ENCODE results near the gene ZNF316.

ZNF316 gene

DNA sequence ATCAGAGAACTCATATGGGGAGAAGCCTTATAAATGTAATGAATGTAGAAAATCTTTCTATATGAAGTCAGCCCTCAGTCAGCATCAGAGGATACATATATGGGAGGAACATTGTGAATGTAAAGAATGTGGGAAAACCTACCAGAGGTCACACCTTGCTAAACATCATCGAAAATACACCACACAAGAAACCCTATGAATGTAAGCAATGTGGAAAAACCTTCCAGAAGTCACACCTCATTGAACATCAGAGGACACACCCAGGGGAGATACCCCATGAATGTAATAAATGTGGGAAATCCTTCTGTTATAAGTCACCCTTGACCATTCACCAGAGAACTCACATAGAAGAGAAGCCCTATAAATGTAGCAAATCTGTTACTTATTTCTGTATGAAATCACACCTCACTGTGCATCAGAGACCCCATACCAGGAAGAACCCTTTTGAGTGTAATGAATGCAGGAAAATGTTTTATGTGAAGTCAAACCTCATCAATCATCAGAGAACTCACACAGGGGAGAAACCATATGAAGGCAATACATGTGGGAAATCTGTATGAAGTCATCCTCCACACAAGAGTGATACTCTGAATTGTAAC is 38.8 kb downstream of the ZNF316 start:
- no peak for DNase-seq (ENCODE audit: extremely low spot score)
- ChIA-PET CTCF (no interaction called here), POLR2A (no interaction called here)

GRCh38 chr7:6680146-6680545 is 43.0 kb downstream of the ZNF316 start:
- ChIA-PET CTCF (interaction anchor here (1.0 kb wide), 1 partner anchor 14 kb away, joined by 3 read pairs; no protein-coding TSS in a partner anchor), POLR2A (no interaction called here)
- TF ChIP-seq CTCF (IDR thresholded peaks at IDR 0.05; ENCODE audit: control extremely low read depth, extremely low read depth, low read depth, missing control alignments), result no peak

More for the DNA sequence above, 38.8 kb downstream of the ZNF316 start:
- no peak for TF ChIP-seq CTCF (IDR thresholded peaks at IDR 0.05; ENCODE audit: control extremely low read depth, extremely low read depth, low read depth, missing control alignments)

DNA sequence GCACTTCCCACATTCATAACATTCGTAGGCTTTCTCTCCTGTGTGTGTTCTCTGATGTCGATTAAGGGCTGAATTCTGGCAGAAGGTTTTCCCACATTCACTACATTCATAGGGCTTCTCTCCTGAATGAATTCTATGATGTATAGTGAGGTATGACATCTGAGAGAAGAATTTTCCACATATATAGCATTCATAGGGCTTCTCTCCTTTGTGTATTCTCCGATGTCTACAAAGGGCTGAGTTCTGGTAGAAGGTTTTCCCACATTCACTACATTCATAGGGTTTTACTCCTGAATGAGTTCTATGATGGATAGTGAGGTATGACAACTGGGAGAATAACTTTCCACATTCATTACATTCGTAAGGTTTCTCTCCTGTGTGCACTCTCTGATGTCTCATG is 54.0 kb downstream of the ZNF316 start:
- DNase-seq (ENCODE audit: extremely low spot score), result no peak
- CTCF ChIA-PET, result no interaction called here
- no peak for TF ChIP-seq CTCF (IDR thresholded peaks at IDR 0.05; ENCODE audit: control extremely low read depth, extremely low read depth, low read depth, missing control alignments)
- POLR2A ChIA-PET, result no interaction called here

More at GRCh38 chr7:6680146-6680545, 43.0 kb downstream of the ZNF316 start:
- DNase-seq (ENCODE audit: extremely low spot score), result no peak

- POLR2A ChIA-PET, result no interaction called here
- no peak for DNase-seq (ENCODE audit: extremely low spot score)
- TF ChIP-seq CTCF (IDR thresholded peaks at IDR 0.05; ENCODE audit: control extremely low read depth, extremely low read depth, low read depth, missing control alignments), result no peak
Measured at GRCh38 chr7:6691609-6692106, 54.5 kb downstream of the ZNF316 start.

GRCh38 chr7:6700793-6701192 is 63.7 kb downstream of the ZNF316 start:
- no peak for TF ChIP-seq CTCF (IDR thresholded peaks at IDR 0.05; ENCODE audit: control extremely low read depth, extremely low read depth, low read depth, missing control alignments)
- CTCF ChIA-PET, result interaction anchor here (1.2 to 1.3 kb wide), 2 partner anchors 23 to 27 kb away, joined by 4 read pairs; no protein-coding TSS in a partner anchor
- POLR2A ChIA-PET, result no interaction called here

More at GRCh38 chr7:6691609-6692106, 54.5 kb downstream of the ZNF316 start:
- CTCF ChIA-PET, result no interaction called here

GRCh38 chr7:6701860-6702259 is 64.7 kb downstream of the ZNF316 start:
- ChIA-PET CTCF (interaction anchor here (1.2 to 1.3 kb wide), 2 partner anchors 24 to 28 kb away, joined by 4 read pairs; no protein-coding TSS in a partner anchor), POLR2A (no interaction called here)
- DNase-seq (ENCODE audit: extremely low spot score), result no peak
- TF ChIP-seq CTCF (IDR thresholded peaks at IDR 0.05; ENCODE audit: control extremely low read depth, extremely low read depth, low read depth, missing control alignments), result no peak

More at GRCh38 chr7:6700793-6701192, 63.7 kb downstream of the ZNF316 start:
- no peak for DNase-seq (ENCODE audit: extremely low spot score)
